Measurements from ENCODE around the gene TUBB6. TPM values are rescaled to one million over a fixed set of nuclear protein-coding genes. Genes with fewer than 3 reads are reported as not detected.

Gene TUBB6
- total and polyA plus RNA-seq, 2 donors (not counting 3 experiments of a cell fraction or from before 2014, with no cell fraction given), result 440 to 747 TPM

DNA sequence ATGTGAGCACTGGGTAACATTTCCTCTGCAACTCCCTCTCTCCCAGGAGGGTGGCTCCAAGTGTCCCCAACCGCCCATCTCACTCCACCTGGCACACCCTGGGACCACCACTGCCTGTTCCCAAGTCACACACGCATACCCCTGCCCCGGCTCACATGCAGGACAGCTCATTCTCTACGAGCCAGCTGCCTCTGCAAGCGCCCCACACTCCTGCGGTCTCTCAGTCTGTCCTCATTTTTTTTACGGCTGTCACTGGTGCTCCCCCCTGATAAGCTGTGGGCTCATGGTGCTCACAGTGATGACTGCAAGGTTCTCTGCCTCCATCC is 38.2 kb downstream of the TUBB6 start:
- no peaks in the 10 kb centered on the region for H4K20me1 ChIP-seq (replicated peaks; ENCODE audit: control insufficient read depth, extremely low read depth, insufficient read depth, low read length)
- FAIRE-seq (no peak), DNase-seq (ENCODE audit: low read depth, low spot score) (no peak)
- peaks cover 6 to 22% of the 10 kb centered on the region in 2 experiments for H3K36me3 ChIP-seq (ENCODE audit: control insufficient read depth in 2 of 2, extremely low read depth in 1 of 2, insufficient read depth in 2 of 2, low read length in 2 of 2)
- H3K9me3 ChIP-seq (replicated peaks; ENCODE audit: control insufficient read depth, insufficient read depth, low read length), result no peaks in the 10 kb centered on the region
- H3K4me1 ChIP-seq (ENCODE audit: control insufficient read depth, extremely low read depth, insufficient read depth, low read length), result no peaks in the 10 kb centered on the region
- dilution Hi-C loops (cut with MboI; ENCODE audit: extremely low pct_ligation_motif_present, low sequenced_read_pairs), result no loop called here
- H3K27me3 ChIP-seq (ENCODE audit: control insufficient read depth in 2 of 2, insufficient read depth in 2 of 2, low read length in 2 of 2), result no peaks in the 10 kb centered on the region
- no peak overlapping the region for H3K4me2 ChIP-seq (ENCODE audit: insufficient read depth, low read length)
- no peak overlapping the region for H3K27ac ChIP-seq (ENCODE audit: insufficient read depth, low read depth, low read length)
- BruUV-seq (replicated peaks), result no TSS peak
- ChIA-PET POLR2A (no interaction called here), CTCF (interaction anchor here (1.6 kb wide), 1 partner anchor 18 kb away, joined by 5 read pairs; no protein-coding TSS in a partner anchor)
- no peak overlapping the region for H3K9ac ChIP-seq (replicated peaks; ENCODE audit: extremely low read depth, insufficient read depth, low read length)
- no peak overlapping the region for H3K4me3 ChIP-seq (replicated peaks in 1 of 3; ENCODE audit: insufficient read depth in 1 of 3, low read depth in 1 of 3, low read length in 3 of 3)
- H2AFZ ChIP-seq (ENCODE audit: low read depth, low read length), result no peak overlapping the region
- no peaks in the 10 kb centered on the region for H3K9me1 ChIP-seq (replicated peaks; ENCODE audit: control insufficient read depth, extremely low read depth, insufficient read depth, low read length)
- TF ChIP-seq FOS (IDR thresholded peaks at IDR 0.05; ENCODE audit: borderline replicate concordance, insufficient read depth, low read length), result no peak
- TF ChIP-seq POLR2A (IDR thresholded peaks at IDR 0.05; ENCODE audit: low read depth, low read length), result no peak
- no peak for TF ChIP-seq EZH2 (IDR thresholded peaks at IDR 0.05; ENCODE audit: borderline replicate concordance, low read depth, low read length, severe bottlenecking)
- TF ChIP-seq, protein P1, sequence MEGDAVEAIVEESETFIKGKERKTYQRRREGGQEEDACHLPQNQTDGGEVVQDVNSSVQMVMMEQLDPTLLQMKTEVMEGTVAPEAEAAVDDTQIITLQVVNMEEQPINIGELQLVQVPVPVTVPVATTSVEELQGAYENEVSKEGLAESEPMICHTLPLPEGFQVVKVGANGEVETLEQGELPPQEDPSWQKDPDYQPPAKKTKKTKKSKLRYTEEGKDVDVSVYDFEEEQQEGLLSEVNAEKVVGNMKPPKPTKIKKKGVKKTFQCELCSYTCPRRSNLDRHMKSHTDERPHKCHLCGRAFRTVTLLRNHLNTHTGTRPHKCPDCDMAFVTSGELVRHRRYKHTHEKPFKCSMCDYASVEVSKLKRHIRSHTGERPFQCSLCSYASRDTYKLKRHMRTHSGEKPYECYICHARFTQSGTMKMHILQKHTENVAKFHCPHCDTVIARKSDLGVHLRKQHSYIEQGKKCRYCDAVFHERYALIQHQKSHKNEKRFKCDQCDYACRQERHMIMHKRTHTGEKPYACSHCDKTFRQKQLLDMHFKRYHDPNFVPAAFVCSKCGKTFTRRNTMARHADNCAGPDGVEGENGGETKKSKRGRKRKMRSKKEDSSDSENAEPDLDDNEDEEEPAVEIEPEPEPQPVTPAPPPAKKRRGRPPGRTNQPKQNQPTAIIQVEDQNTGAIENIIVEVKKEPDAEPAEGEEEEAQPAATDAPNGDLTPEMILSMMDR (IDR thresholded peaks at IDR 0.05; ENCODE audit: extremely low read depth in 1 of 2, insufficient read depth in 1 of 2, low read depth in 1 of 2, low read length in 2 of 2), result no peak
- no peak for TF ChIP-seq GATA2 (IDR thresholded peaks at IDR 0.05; ENCODE audit: insufficient read depth, insufficient read length, low read depth, low read length)
- TF ChIP-seq, protein P2, sequence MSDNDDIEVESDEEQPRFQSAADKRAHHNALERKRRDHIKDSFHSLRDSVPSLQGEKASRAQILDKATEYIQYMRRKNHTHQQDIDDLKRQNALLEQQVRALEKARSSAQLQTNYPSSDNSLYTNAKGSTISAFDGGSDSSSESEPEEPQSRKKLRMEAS (IDR thresholded peaks at IDR 0.05; ENCODE audit: insufficient read depth, insufficient read length), result no peak
- TF ChIP-seq MYC (IDR thresholded peaks at IDR 0.05; ENCODE audit: low read depth, low read length), result no peak
- no peak for TF ChIP-seq POLR2AphosphoS5 (IDR thresholded peaks at IDR 0.05; ENCODE audit: insufficient read depth, low read depth, low read length)
- TF ChIP-seq JUN (IDR thresholded peaks at IDR 0.05; ENCODE audit: borderline replicate concordance, insufficient read depth, insufficient read length, low read depth), result no peak
- H3K79me2 ChIP-seq (ENCODE audit: control insufficient read depth, insufficient read depth, low read length), result no peaks in the 10 kb centered on the region
- intact Hi-C loops (cut with micrococcal nuclease), result no loop called here

Data from endothelial cell of umbilical vein (primary cell).